Tibial nerve (tissue), 3 donors: ENCODE data around the gene RAB3C.

ENCODE experiments used
- CTCF ChIP-seq, 5 experiments: fragments of 200-600 bp in 3 of 5; fragments of 450-650 bp in 2 of 5; sonication (generic) in 3 of 5; IDR thresholded peaks; one replicate each; pipeline ENCODE4 v1.5.1; 2016 to 2019; ENCODE audit warnings: antibody characterized with exemption in 5 of 5, mild to moderate bottlenecking in 3 of 5, moderate library complexity in 2 of 5
- POLR2A ChIP-seq, 2 donors: fragments of 450-650 bp; IDR thresholded peaks; one replicate each; pipeline ENCODE4 v1.6.1; 2017; ENCODE audit warnings: antibody characterized with exemption in 2 of 2, mild to moderate bottlenecking in 2 of 2, moderate library complexity in 2 of 2

GRCh38 chr5:58893551-58893950 lies 310.7 kb downstream of the RAB3C start:
- TF ChIP-seq CTCF (IDR thresholded peaks at IDR 0.05) (no peak), POLR2A (IDR thresholded peaks at IDR 0.05) (no peak)
